Astrocyte of the spinal cord (primary cell): ENCODE measurements around the gene CCDC88C.

Experiments used
- DNase-seq: peaks from one replicate; pipeline ENCODE4 v3.0.0; 2011; ENCODE audit warnings: low read depth, low spot score
- H3K4me3 ChIP-seq: 2 replicates; pipeline ENCODE4 v1.5.1; 2011; ENCODE audit warnings: low read depth, mild to moderate bottlenecking, low read length, moderate library complexity
- CTCF ChIP-seq: IDR thresholded peaks from 2 replicates; pipeline ENCODE4 v1.5.1; 2012; ENCODE audit warnings: low read depth, mild to moderate bottlenecking, low read length, inconsistent platforms
- in situ Hi-C: cut with HindIII; loops from 2 replicates; pipeline ENCODE4 v1.10.0; 2017; ENCODE audit warnings: low sequenced_read_pairs

CCDC88C gene

GRCh38 chr14:91418387-91419043 is 895 bp upstream of the CCDC88C start:
- DNase-seq, result peak; percentile 40
- TF ChIP-seq CTCF, result peak; percentile 97
- in situ Hi-C loops, result no loop called here

GRCh38 chr14:91417983-91418386 is 365 bp upstream of the CCDC88C start:
- no peak overlapping the region for H3K4me3 ChIP-seq
- DNase-seq, result no peak
- in situ Hi-C loops, result no loop called here
- no peak for TF ChIP-seq CTCF

More at GRCh38 chr14:91418387-91419043, 895 bp upstream of the CCDC88C start:
- peak overlapping the region; percentile 18 for H3K4me3 ChIP-seq

DNA sequence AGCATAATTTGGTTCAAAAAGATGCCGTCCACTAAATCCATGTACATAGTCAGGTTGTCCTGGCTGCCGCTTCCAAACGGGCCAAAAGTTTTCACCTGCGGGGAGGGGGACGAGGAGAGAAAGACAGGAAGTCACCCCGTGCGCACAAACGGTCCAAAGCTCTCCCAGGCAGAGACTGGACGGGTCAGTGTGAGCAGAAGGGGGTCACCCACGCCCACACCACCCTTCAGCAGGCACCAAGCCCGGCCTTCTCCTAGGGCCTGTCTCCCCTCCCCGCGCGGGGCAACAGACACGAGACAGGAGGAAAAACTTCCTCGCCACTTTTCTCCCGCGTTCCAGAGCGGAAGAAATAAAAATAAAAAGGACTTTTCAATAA is 888 bp downstream of the CCDC88C start:
- TF ChIP-seq CTCF, result no peak
- no peak for DNase-seq
- H3K4me3 ChIP-seq, result peak overlapping the region; percentile 40
- in situ Hi-C loops, result no loop called here

GRCh38 chr14:91415794-91416743 is 1.6 kb downstream of the CCDC88C start:
- in situ Hi-C loops, result no loop called here

DNA sequence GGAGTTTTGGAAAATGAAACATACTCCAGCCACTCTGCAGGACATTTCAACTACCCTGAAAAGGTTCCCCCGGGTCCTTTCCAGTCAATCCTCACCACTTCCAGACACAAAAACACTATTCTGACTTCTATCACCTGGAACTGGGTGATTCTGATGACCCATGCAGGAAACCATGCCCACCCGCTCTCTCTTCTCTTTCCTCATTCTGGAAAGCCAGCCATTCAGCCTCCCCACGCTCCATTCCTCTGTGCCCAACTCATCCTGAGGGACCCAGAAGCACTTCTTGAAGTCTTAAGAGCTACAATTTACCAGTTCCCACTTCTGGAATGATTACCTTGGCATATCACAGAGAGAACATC is 3.2 kb downstream of the CCDC88C start:
- H3K4me3 ChIP-seq, result no peak overlapping the region
- no peak for TF ChIP-seq CTCF
- in situ Hi-C loops, result no loop called here
- no peak for DNase-seq

More at GRCh38 chr14:91415794-91416743, 1.6 kb downstream of the CCDC88C start:
- no peak for DNase-seq
- peak overlapping the region; percentile 40 for H3K4me3 ChIP-seq
- no peak for TF ChIP-seq CTCF

DNA sequence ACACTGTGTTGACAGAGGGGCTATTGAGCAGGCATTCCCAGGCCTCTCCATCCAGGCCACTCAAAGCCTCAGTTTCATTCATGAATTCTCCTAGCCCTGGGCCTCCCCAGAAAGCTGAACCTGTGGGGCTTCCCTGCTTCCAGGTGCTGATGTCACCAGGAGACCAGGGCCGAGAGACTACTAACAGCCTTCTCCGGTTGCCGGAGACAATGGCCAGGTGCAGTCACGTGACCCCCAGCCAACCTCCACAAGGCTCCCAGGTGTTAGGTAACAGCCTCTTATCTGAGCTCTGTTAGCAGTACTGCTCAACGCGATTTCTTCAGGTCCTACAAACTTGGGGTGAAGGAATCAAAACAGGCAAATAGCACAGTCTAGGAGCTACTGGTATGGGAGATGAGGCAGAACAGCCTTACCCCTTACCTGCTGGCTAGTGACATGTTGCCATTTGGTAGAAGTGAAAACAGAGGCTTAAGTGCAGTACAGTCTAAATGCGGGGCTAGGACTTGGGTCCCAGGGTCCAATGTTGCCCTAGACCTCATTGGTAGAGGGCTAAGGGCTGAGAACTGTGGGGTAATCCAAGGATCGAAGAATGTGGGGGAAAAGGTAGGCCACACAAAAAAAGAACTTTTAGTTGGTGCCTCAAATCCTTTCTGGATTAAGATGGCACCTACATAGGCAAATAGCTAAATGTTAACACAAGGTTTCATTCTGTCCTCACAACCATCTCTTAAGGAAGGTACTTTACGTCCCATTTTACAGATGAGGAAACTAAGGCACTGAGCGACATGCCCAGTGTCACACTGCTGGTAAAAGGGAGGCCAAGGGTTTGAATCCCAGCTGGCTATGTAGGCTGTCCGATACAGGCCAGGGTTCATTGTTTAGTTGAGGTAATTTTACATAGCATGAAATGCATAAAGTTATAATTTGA is 3.8 kb downstream of the CCDC88C start:
- no peak overlapping the region for H3K4me3 ChIP-seq
- no peak for TF ChIP-seq CTCF
- no peak for DNase-seq
- in situ Hi-C loops, result no loop called here
